Smooth muscle cell (in vitro differentiated cells): Measurements from ENCODE around the gene MACROD2. TPM values are rescaled to one million over a fixed set of nuclear protein-coding genes. Genes with fewer than 3 reads are reported as not detected.

Experiments
- DNase-seq: peaks from one replicate; lab custom pipeline; 2025; ENCODE audit not compliant: unreplicated experiment; lab: John Stamatoyannopoulos, UW
- H2AFZ ChIP-seq: fragments of 200-600 bp; sonication (generic); 2 replicates; pipeline ENCODE4 v1.6.0; 2016; ENCODE audit warnings: antibody characterized with exemption, low read depth, mild to moderate bottlenecking
- H3F3A ChIP-seq: fragments of 200-600 bp; sonication (generic); 2 replicates; pipeline ENCODE4 v1.6.0; 2017; ENCODE audit warnings: antibody characterized with exemption, low read depth
- H3K27ac ChIP-seq: fragments of 200-600 bp; sonication (generic); 2 replicates; pipeline ENCODE4 v1.5.1; 2016; ENCODE audit warnings: low read depth, mild to moderate bottlenecking
- H3K27me3 ChIP-seq: fragments of 200-600 bp; sonication (generic); 2 replicates; pipeline ENCODE4 v1.6.1; 2016; ENCODE audit warnings: low read depth, mild to moderate bottlenecking
- H3K36me3 ChIP-seq: fragments of 200-600 bp; sonication (generic); 2 replicates; pipeline ENCODE4 v1.5.1; 2016; ENCODE audit warnings: low read depth
- H3K4me1 ChIP-seq: fragments of 200-600 bp; sonication (generic); 2 replicates; pipeline ENCODE4 v1.5.1; 2016; ENCODE audit warnings: low read depth
- H3K4me2 ChIP-seq: fragments of 200-600 bp; sonication (generic); 2 replicates; pipeline ENCODE4 v1.6.0; 2016; ENCODE audit warnings: mild to moderate bottlenecking
- H3K4me3 ChIP-seq: fragments of 200-600 bp; sonication (generic); 2 replicates; pipeline ENCODE4 v1.5.1; 2016; ENCODE audit warnings: mild to moderate bottlenecking
- H3K79me2 ChIP-seq: fragments of 200-600 bp; sonication (generic); 2 replicates; pipeline ENCODE4 v1.6.0; 2016; ENCODE audit warnings: low read depth, mild to moderate bottlenecking
- H3K9ac ChIP-seq: fragments of 200-600 bp; sonication (generic); 2 replicates; pipeline ENCODE4 v1.6.0; 2016; ENCODE audit warnings: low read depth
- H3K9me3 ChIP-seq: fragments of 200-600 bp; sonication (generic); replicated peaks from 2 replicates; pipeline ENCODE4 v1.5.1; 2016; ENCODE audit warnings: low read depth
- H4K20me1 ChIP-seq: fragments of 200-600 bp; sonication (generic); 2 replicates; pipeline ENCODE4 v1.6.0; 2016; ENCODE audit warnings: low read depth
- WGBS: methylation state at CpG from one replicate; pipeline ENCODE4 v1.1.7; 2016; ENCODE audit warnings: low lambda C conversion rate; 5-methylcytosine and 5-hydroxymethylcytosine counted together
- polyA plus RNA-seq: library from polyadenylated mRNA; unstranded; fragments of >200 nt; fragmentation: Nextera tagmentation; extraction: Ambion mirVana; gene quantifications from 2 replicates; pipeline ENCODE4 v1.2.1, GENCODE V29; 2016
- total RNA-seq: library from RNA; depleted of rRNA; stranded (reverse); fragments of >200 nt; gene quantifications from 2 replicates; pipeline ENCODE4 v1.2.3, GENCODE V29; 2014
- TF ChIP-seq, protein P1 (sequence below): fragments of 200-600 bp; sonication (generic); IDR thresholded peaks from 2 replicates; pipeline ENCODE4 v1.5.1; 2017; ENCODE audit warnings: borderline replicate concordance, mild to moderate bottlenecking, antibody characterized with exemption; ENCODE audit not compliant: insufficient read depth, poor library complexity, severe bottlenecking

The MACROD2 gene
- total and polyA plus RNA-seq, 2 experiments from 2014 or later: 0.04 to 0.32 TPM

DNA sequence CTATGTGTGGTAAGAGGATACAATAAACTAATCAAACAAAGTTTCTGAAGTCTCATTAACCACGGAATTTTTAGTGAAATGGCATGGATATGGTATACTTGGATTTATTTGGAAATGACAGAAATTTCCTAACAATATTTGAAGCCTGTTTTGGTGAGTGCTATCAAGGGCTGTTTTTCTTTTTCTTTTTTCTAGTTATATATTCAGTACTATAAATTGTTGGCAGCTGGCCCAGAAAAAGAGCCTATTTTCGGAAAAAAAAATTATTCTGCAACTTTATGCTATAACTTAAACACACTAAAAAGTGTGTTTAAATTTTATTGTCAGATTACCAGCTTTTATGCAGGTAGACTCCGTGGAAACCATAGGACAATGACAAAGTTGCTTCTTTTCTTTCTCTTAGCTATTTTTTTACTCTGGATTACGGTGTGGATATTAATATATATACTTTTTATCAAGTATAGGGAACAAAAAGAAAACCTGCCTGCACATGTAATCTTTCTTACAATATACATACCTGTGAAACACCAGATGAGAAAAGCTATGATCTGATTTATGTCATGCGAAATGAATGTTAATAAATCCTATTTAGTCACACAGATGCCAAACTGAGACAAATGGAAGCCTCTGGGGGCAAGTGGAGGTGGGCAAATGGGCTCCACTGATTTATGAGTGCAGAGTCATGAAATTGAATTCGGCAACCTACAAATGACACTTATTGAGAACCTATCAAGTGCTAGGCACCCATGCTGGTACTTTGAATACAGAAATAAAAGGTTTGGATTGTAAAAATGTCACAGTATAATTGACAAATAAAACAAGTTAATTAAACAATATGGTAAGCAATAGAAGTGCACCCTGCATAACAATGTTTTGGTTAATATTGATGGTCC, 1261.6 kb downstream of the MACROD2 start:
- no peak for DNase-seq
- Histone ChIP-seq H3K27ac (no peak overlapping the region), H2AFZ (no peak overlapping the region), H3K27me3 (no peaks in the 10 kb centered on the region), H3K9ac (no peak overlapping the region), H3K4me2 (no peak overlapping the region), H3K79me2 (no peaks in the 10 kb centered on the region), H3F3A (no peaks in the 10 kb centered on the region), H3K9me3 (no peaks in the 10 kb centered on the region), H4K20me1 (no peaks in the 10 kb centered on the region), H3K36me3 (no peaks in the 10 kb centered on the region), H3K4me1 (no peaks in the 10 kb centered on the region), H3K4me3 (no peak overlapping the region)
- 92% methylated on average over 6 of the region's 6 CpGs for WGBS
- TF ChIP-seq, protein P1, sequence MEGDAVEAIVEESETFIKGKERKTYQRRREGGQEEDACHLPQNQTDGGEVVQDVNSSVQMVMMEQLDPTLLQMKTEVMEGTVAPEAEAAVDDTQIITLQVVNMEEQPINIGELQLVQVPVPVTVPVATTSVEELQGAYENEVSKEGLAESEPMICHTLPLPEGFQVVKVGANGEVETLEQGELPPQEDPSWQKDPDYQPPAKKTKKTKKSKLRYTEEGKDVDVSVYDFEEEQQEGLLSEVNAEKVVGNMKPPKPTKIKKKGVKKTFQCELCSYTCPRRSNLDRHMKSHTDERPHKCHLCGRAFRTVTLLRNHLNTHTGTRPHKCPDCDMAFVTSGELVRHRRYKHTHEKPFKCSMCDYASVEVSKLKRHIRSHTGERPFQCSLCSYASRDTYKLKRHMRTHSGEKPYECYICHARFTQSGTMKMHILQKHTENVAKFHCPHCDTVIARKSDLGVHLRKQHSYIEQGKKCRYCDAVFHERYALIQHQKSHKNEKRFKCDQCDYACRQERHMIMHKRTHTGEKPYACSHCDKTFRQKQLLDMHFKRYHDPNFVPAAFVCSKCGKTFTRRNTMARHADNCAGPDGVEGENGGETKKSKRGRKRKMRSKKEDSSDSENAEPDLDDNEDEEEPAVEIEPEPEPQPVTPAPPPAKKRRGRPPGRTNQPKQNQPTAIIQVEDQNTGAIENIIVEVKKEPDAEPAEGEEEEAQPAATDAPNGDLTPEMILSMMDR: no peak

DNA sequence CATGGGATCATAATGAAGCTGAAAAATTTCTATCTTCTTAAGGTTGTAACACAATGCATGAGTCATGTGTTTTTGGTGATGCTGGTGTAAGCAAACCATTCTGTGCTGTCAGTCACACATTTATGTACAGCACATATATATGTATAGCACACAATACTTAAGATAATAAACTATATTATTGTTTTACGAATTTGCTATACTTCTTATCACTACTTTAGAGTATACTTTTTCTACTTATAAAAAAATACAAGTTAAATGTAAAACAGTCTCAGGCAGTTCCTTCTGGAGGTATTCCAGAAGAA, 1262.2 kb downstream of the MACROD2 start:
- Histone ChIP-seq H4K20me1 (no peaks in the 10 kb centered on the region), H3K9ac (no peak overlapping the region), H3K27me3 (no peaks in the 10 kb centered on the region), H3K4me2 (no peak overlapping the region), H3K4me1 (no peaks in the 10 kb centered on the region), H3F3A (no peaks in the 10 kb centered on the region), H3K4me3 (no peak overlapping the region), H3K27ac (no peak overlapping the region), H3K36me3 (no peaks in the 10 kb centered on the region), H2AFZ (no peak overlapping the region), H3K9me3 (no peaks in the 10 kb centered on the region), H3K79me2 (no peaks in the 10 kb centered on the region)
- DNase-seq: no peak
- WGBS: 83% methylated on average over 1 of the region's 1 CpG
- TF ChIP-seq, protein P1: no peak

DNA sequence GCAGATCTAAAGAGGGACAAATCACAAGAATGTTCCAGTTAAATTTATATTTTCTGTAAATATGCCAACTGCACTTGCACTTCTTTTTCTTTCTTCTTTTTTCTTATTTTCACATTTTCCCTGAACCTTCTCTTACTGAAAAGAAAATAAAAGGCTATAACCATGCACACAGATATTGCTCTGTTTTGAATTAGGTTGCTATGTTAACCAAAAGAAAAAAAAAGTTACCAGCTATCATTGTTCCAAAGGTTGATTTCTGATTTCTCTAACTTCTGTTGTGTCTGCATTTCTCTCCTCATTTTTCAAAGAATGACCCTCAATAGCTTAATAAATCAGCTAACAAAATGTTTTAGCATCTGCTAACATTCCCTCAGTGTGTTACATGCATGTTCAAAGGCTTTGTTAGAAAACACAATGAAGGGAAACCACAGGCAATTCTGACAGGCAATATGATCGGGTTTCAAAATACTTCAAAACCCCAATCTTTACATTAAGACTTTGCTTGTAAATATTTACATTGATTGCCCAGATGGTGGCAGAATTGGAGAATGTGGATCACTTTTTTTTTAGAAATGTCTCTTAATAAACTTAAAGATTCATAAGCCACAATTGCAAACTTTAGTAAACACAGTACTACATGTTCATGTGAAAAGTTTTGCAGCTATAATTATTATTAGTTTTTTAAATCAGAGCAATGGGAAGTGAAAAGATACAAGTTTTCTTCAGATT, 1270.4 kb downstream of the MACROD2 start:
- Histone ChIP-seq H3K9ac (no peak overlapping the region), H3K4me1 (no peaks in the 10 kb centered on the region), H3K4me2 (no peak overlapping the region), H3K27me3 (no peaks in the 10 kb centered on the region), H3K27ac (no peak overlapping the region), H3K36me3 (no peaks in the 10 kb centered on the region), H3K79me2 (no peaks in the 10 kb centered on the region), H3F3A (no peaks in the 10 kb centered on the region), H4K20me1 (no peaks in the 10 kb centered on the region), H2AFZ (peak overlapping the region; percentile 25), H3K9me3 (no peaks in the 10 kb centered on the region), H3K4me3 (no peak overlapping the region)
- WGBS: 74% methylated on average over 1 of the region's 1 CpG
- DNase-seq: no peak
- TF ChIP-seq, protein P1: no peak
